IMR-90 (cell line): Measurements from ENCODE around the gene RALGAPB. TPM values are rescaled to one million over a fixed set of nuclear protein-coding genes. Genes with fewer than 3 reads are reported as not detected.

Experiments
- ATAC-seq: fragments of 200-7000 bp; cut with Tn5 transposase; 2 replicates; pipeline ENCODE4 v1.9.1; 2020; ENCODE audit warnings: low read depth, mild to moderate bottlenecking, moderate library complexity
- BruUV-seq: library from RNA; stranded (reverse); fragments of 400-500 nt; replicated peaks from 2 replicates; lab custom pipeline; 2021; lab: Mats Ljungman, UMichigan
- CTCF ChIA-PET: fragments of 300-600 bp; formaldehyde crosslinking; extraction: SDS; loops from one replicate; lab custom pipeline; 2021; ENCODE audit warnings: antibody characterized with exemption; lab: Yijun Ruan, JAX
- POLR2A ChIA-PET: fragments of 300-600 bp; sonication (Branson Sonifier 250); formaldehyde crosslinking; loops from one replicate; lab custom pipeline; 2022; ENCODE audit warnings: antibody characterized with exemption; ENCODE audit not compliant: unreplicated experiment; lab: Charles Lee
- DNase-seq: peaks from one replicate; pipeline ENCODE4 v3.0.0; 2013
- H2AFZ ChIP-seq: replicated peaks from 2 replicates; pipeline ENCODE3; 2013; ENCODE audit warnings: low read length, mild to moderate bottlenecking; ENCODE audit not compliant: poor library complexity
- H2AK5ac ChIP-seq: 2 replicates; pipeline ENCODE4 v1.6.1; 2013; ENCODE audit warnings: low read depth, low read length, inconsistent platforms
- H2AK9ac ChIP-seq: replicated peaks from 2 replicates; pipeline ENCODE3; 2013; ENCODE audit warnings: mild to moderate bottlenecking, low read depth, low read length, moderate library complexity; ENCODE audit not compliant: poor library complexity
- H2BK120ac ChIP-seq: 2 replicates; pipeline ENCODE4 v1.6.1; 2013; ENCODE audit warnings: low read depth, low read length, inconsistent platforms
- H2BK15ac ChIP-seq: 3 replicates; pipeline ENCODE4 v1.6.1; 2013; ENCODE audit warnings: low read depth, low read length, inconsistent platforms
- H2BK20ac ChIP-seq: 2 replicates; pipeline ENCODE4 v1.6.1; 2013; ENCODE audit warnings: low read depth, mild to moderate bottlenecking, inconsistent platforms, low read length, moderate library complexity
- H2BK5ac ChIP-seq: 2 replicates; pipeline ENCODE4 v1.6.1; 2013; ENCODE audit warnings: mild to moderate bottlenecking, low read depth, low read length, inconsistent platforms; ENCODE audit not compliant: poor library complexity, severe bottlenecking
- H3K14ac ChIP-seq: replicated peaks from 2 replicates; pipeline ENCODE4 v1.6.1; 2013; ENCODE audit warnings: low read depth, low read length, inconsistent platforms
- H3K18ac ChIP-seq: 2 replicates; pipeline ENCODE4 v1.6.1; 2013; ENCODE audit warnings: low read depth, low read length, control low read depth
- H3K23ac ChIP-seq: 2 replicates; pipeline ENCODE4 v1.6.1; 2013; ENCODE audit warnings: low read depth, low read length, inconsistent platforms
- H3K27ac ChIP-seq: 2 replicates; pipeline ENCODE4 v1.5.1; 2013; ENCODE audit warnings: mild to moderate bottlenecking, control low read depth, low read length; ENCODE audit not compliant: insufficient read depth
- H3K27me3 ChIP-seq: 2 replicates; pipeline ENCODE4 v1.6.1; 2013; ENCODE audit warnings: low read length; ENCODE audit not compliant: control insufficient read depth, insufficient read depth
- H3K36me3 ChIP-seq: 2 replicates; pipeline ENCODE4 v1.6.1; 2013; ENCODE audit warnings: low read length, mixed read lengths; ENCODE audit not compliant: control insufficient read depth, insufficient read depth
- H3K4ac ChIP-seq: 2 replicates; pipeline ENCODE4 v1.6.1; 2013; ENCODE audit warnings: low read depth, low read length, inconsistent platforms
- H3K4me1 ChIP-seq: 2 replicates; pipeline ENCODE4 v1.6.1; 2013; ENCODE audit warnings: low read length, mixed read lengths; ENCODE audit not compliant: control insufficient read depth, insufficient read depth
- H3K4me2 ChIP-seq: 2 replicates; pipeline ENCODE4 v1.6.1; 2013; ENCODE audit warnings: low read depth, mild to moderate bottlenecking, control low read depth, low read length, moderate library complexity
- H3K4me3 ChIP-seq: 2 replicates; pipeline ENCODE4 v1.5.1; 2013; ENCODE audit warnings: low read depth, mild to moderate bottlenecking, control low read depth, low read length, moderate library complexity; ENCODE audit not compliant: insufficient read depth
- H3K56ac ChIP-seq: 2 replicates; pipeline ENCODE4 v1.6.1; 2013; ENCODE audit warnings: low read length, inconsistent platforms; ENCODE audit not compliant: insufficient read depth; ENCODE audit errors: extremely low read depth
- H3K79me1 ChIP-seq, 2 experiments: 2 replicates each; pipeline ENCODE4 v1.6.1; 2013; ENCODE audit warnings: low read length in 2 of 2, inconsistent platforms in 1 of 2, low read depth in 1 of 2
- H3K9ac ChIP-seq: 2 replicates; pipeline ENCODE4 v1.6.1; 2013; ENCODE audit warnings: low read depth, low read length, control low read depth
- H3K9me1 ChIP-seq: 2 replicates; pipeline ENCODE4 v1.6.1; 2013; ENCODE audit warnings: low read length, inconsistent platforms; ENCODE audit not compliant: insufficient read depth
- H3K9me3 ChIP-seq: 2 replicates; pipeline ENCODE4 v1.6.1; 2013; ENCODE audit warnings: low read length; ENCODE audit not compliant: control insufficient read depth, insufficient read depth
- H4K20me1 ChIP-seq: 2 replicates; pipeline ENCODE4 v1.6.1; 2013; ENCODE audit warnings: low read length, inconsistent platforms; ENCODE audit not compliant: insufficient read depth
- H4K5ac ChIP-seq: 2 replicates; pipeline ENCODE4 v1.6.1; 2013; ENCODE audit warnings: mild to moderate bottlenecking, low read depth, low read length, control low read depth
- H4K8ac ChIP-seq, 2 experiments: 2 replicates each; pipeline ENCODE4 v1.6.1; 2013; ENCODE audit warnings: low read depth in 2 of 2, low read length in 2 of 2, control low read depth in 1 of 2, inconsistent platforms in 1 of 2
- H4K91ac ChIP-seq: 2 replicates; pipeline ENCODE4 v1.6.1; 2013; ENCODE audit warnings: low read depth, low read length, inconsistent platforms; ENCODE audit not compliant: insufficient read depth
- CEBPB ChIP-seq: IDR thresholded peaks from 2 replicates; pipeline ENCODE4 v1.6.1; 2012; ENCODE audit warnings: low read depth, low read length, improper control_type of control experiment
- MAFK ChIP-seq: IDR thresholded peaks from 2 replicates; pipeline ENCODE4 v1.6.1; 2012; ENCODE audit warnings: low read depth, low read length, improper control_type of control experiment
- MAZ ChIP-seq: IDR thresholded peaks from 2 replicates; pipeline ENCODE4 v1.6.1; 2012; ENCODE audit warnings: low read depth, mild to moderate bottlenecking, low read length, improper control_type of control experiment, moderate library complexity, borderline replicate concordance
- NFE2L2 ChIP-seq: fragments of 150-350 bp; IDR thresholded peaks from 2 replicates; pipeline ENCODE4 v1.6.1; 2016; ENCODE audit warnings: low read depth, mild to moderate bottlenecking, low read length
- WGBS, 2 experiments: methylation state at CpG; one replicate each; pipeline versions ENCODE4 v1.1.5 to v1.1.7; 2013; ENCODE audit warnings: missing lambda C conversion rate in 2 of 2; ENCODE audit not compliant: insufficient read length in 1 of 2; ENCODE audit errors: extremely low coverage in 2 of 2; 5-methylcytosine and 5-hydroxymethylcytosine counted together
- dilution Hi-C: fragments of 300-500 bp; cut with HindIII; formaldehyde crosslinking; loops from one replicate; pipeline ENCODE4 v1.14.3; 2018; ENCODE audit warnings: low sequenced_read_pairs; ENCODE audit not compliant: unreplicated experiment
- in situ Hi-C: fragments of 300-500 bp; cut with MboI; formaldehyde crosslinking; loops from 3 replicates; pipeline ENCODE4 v1.14.3; 2019; ENCODE audit warnings: low sequenced_read_pairs, inconsistent platforms, mixed read lengths
- intact Hi-C: fragments of 100-400 bp; cut with micrococcal nuclease; formaldehyde crosslinking; loops from 2 replicates; pipeline ENCODE4 v1.10.0; 2022
- polyA plus RNA-seq, 3 experiments: library from polyadenylated mRNA; depleted of rRNA; stranded (reverse); fragments of >200 nt; gene quantifications; 2 replicates each; pipeline ENCODE4 v1.2.3, GENCODE V29; 2012; ENCODE audit warnings: low replicate concordance in 1 of 3
- total RNA-seq: library from RNA; depleted of rRNA; stranded (reverse); fragments of >200 nt; gene quantifications from 2 replicates; pipeline ENCODE4 v1.2.3, GENCODE V29; 2012

The RALGAPB gene
- total and polyA plus RNA-seq, 2 of the 4 experiments (the other 2 are of a cell fraction) = 12.7 to 30.3 TPM

GRCh38 chr20:38554986-38555385, 82.3 kb downstream of the RALGAPB start:
- TF ChIP-seq CEBPB (0 out of 2 replicates have a peak, but pooled peaks have one; percentile 21), MAZ (no peak), NFE2L2 (no peak), MAFK (no peak)
- no peak overlapping the region for H2BK15ac ChIP-seq
- no peak overlapping the region for H3K18ac ChIP-seq
- no peaks in the 10 kb centered on the region for H3K4me1 ChIP-seq
- 100% methylated on average over 1 of the region's 2 CpGs; no CpG with 5 or more reads in 1 of the 2 experiments for WGBS, 2 experiments
- ChIA-PET POLR2A (no interaction called here), CTCF (no interaction called here)
- H2BK20ac ChIP-seq = no peak overlapping the region
- no peak overlapping the region for H3K14ac ChIP-seq
- intact Hi-C loops = loop anchor here (5.0 kb wide), 1 partner anchor 33 kb away; no protein-coding TSS in a partner anchor
- no peak overlapping the region for H4K8ac ChIP-seq
- no peak overlapping the region for H2BK5ac ChIP-seq
- no peak overlapping the region for H2AK5ac ChIP-seq
- BruUV-seq = no TSS peak
- no peak overlapping the region for H2AFZ ChIP-seq
- no peak overlapping the region for H3K4ac ChIP-seq
- no peaks in the 10 kb centered on the region; a peak in 1 of 4 replicates for H3K79me1 ChIP-seq
- no peak overlapping the region for H2AK9ac ChIP-seq
- in situ Hi-C loops = no loop called here
- H3K36me3 ChIP-seq = peaks cover 30% of the 10 kb centered on the region
- no peak overlapping the region for H3K4me3 ChIP-seq
- no peak overlapping the region for H3K27ac ChIP-seq
- H4K20me1 ChIP-seq = no peaks in the 10 kb centered on the region
- H3K4me2 ChIP-seq = no peak overlapping the region
- no peak overlapping the region for H4K5ac ChIP-seq
- no peaks in the 10 kb centered on the region for H3K9me3 ChIP-seq
- dilution Hi-C loops = no loop called here
- no peaks in the 10 kb centered on the region for H3K9me1 ChIP-seq
- H3K23ac ChIP-seq = no peak overlapping the region
- no peak for ATAC-seq
- no peak overlapping the region for H2BK120ac ChIP-seq
- H4K91ac ChIP-seq = no peak overlapping the region
- DNase-seq = no peak
- H3K27me3 ChIP-seq = no peaks in the 10 kb centered on the region
- no peak overlapping the region for H3K9ac ChIP-seq
- no peak overlapping the region for H3K56ac ChIP-seq
